GM21737 (cell line): ENCODE data around the gene STARD7.
"Not testable (repeated sequence)": the region's sequence is repeated elsewhere in the genome, so short reads cannot be mapped to it uniquely, and the experiment has no call there.

Source experiments
- ATAC-seq: cut with Tn5 transposase; IDR thresholded peaks from one replicate; pipeline ENCODE4 v1.9.1; 2021; ENCODE audit warnings: mild to moderate bottlenecking, moderate library complexity; ENCODE audit not compliant: unreplicated experiment

Gene STARD7

GRCh38 chr2:96208143-96209010 is at the start of gene STARD7:
STARD7 (minus strand) TSS chr2:96208827; CDS start chr2:96208434, 393 bp downstream.
- peak; percentile 86 for ATAC-seq

GRCh38 chr2:96257744-96258143 is 49.1 kb upstream of the STARD7 start:
- ATAC-seq = not testable (repeated sequence)

GRCh38 chr2:96256611-96257113 is 48.0 kb upstream of the STARD7 start:
- no peak for ATAC-seq

GRCh38 chr2:96254571-96254970 is 45.9 kb upstream of the STARD7 start:
- ATAC-seq = no peak

- no peak for ATAC-seq
Observed at GRCh38 chr2:96253006-96253405, 44.4 kb upstream of the STARD7 start.

GRCh38 chr2:96252526-96252925 is 43.9 kb upstream of the STARD7 start:
- no peak for ATAC-seq

GRCh38 chr2:96251721-96252292 is 43.2 kb upstream of the STARD7 start:
- ATAC-seq = no peak

GRCh38 chr2:96250188-96250587 is 41.6 kb upstream of the STARD7 start:
- ATAC-seq = no peak

GRCh38 chr2:96249654-96250053 is 41.0 kb upstream of the STARD7 start:
- ATAC-seq = no peak

GRCh38 chr2:96248624-96249023 is 40.0 kb upstream of the STARD7 start:
- no peak for ATAC-seq

GRCh38 chr2:96247896-96248295 is 39.3 kb upstream of the STARD7 start:
- no peak for ATAC-seq

GRCh38 chr2:96247009-96247408 is 38.4 kb upstream of the STARD7 start:
- no peak for ATAC-seq

GRCh38 chr2:96245609-96246390 is 37.2 kb upstream of the STARD7 start:
- no peak for ATAC-seq

GRCh38 chr2:96243843-96244242 is 35.2 kb upstream of the STARD7 start:
- no peak for ATAC-seq

GRCh38 chr2:96241900-96242611 is 33.4 kb upstream of the STARD7 start:
- peak; percentile 90 for ATAC-seq

- ATAC-seq = no peak
Observed at GRCh38 chr2:96241227-96241626, 32.6 kb upstream of the STARD7 start.

GRCh38 chr2:96240341-96241038 is 31.9 kb upstream of the STARD7 start:
- no peak for ATAC-seq

- no peak for ATAC-seq
Observed at GRCh38 chr2:96239745-96240264, 31.2 kb upstream of the STARD7 start.

GRCh38 chr2:96239091-96239490 is 30.5 kb upstream of the STARD7 start:
- no peak for ATAC-seq

- no peak for ATAC-seq
Observed at GRCh38 chr2:96238266-96238665, 29.6 kb upstream of the STARD7 start.
